K562 (cell line): ENCODE results near the gene FAM219A. TPM values are rescaled to one million over a fixed set of nuclear protein-coding genes. Genes with fewer than 3 reads are reported as not detected.

Source experiments
- ATAC-seq: fragments of 200-7000 bp; cut with Tn5 transposase; 3 replicates; pipeline ENCODE4 v1.9.1; 2020; ENCODE audit warnings: moderate library complexity
- BruUV-seq: library from RNA; stranded (reverse); fragments of 400-500 nt; replicated peaks from 2 replicates; lab custom pipeline; 2021; lab: Mats Ljungman, UMichigan
- CTCF ChIA-PET: fragments of 300-600 bp; formaldehyde crosslinking; extraction: SDS; loops from one replicate; lab custom pipeline; 2021; ENCODE audit warnings: low intra/inter-chr PET ratio; lab: Yijun Ruan, JAX
- POLR2A ChIA-PET: fragments of 300-600, 350-650 bp; sonication (Branson Sonifier 250); formaldehyde crosslinking; extraction: SDS; loops from one replicate; lab custom pipeline; 2021; ENCODE audit warnings: antibody characterized with exemption, inconsistent platforms; lab: Yijun Ruan, JAX
- DNase-seq, 4 experiments: peaks; one replicate each; pipeline versions ENCODE4 v3.0.0 to v3.0.0-alpha.2; 2011 to 2018; ENCODE audit warnings: low spot score in 3 of 4, mixed read lengths in 3 of 4; ENCODE audit errors: extremely low read depth in 1 of 4
- FAIRE-seq: peaks from 2 replicates; lab custom pipeline; 2011; peaks lifted over from hg19 to GRCh38; lab: Jason Lieb, UNC
- H2AFZ ChIP-seq: 2 replicates; pipeline ENCODE4 v1.6.0; 2011; ENCODE audit warnings: low read depth, low read length, control low read depth, inconsistent platforms
- H3K27ac ChIP-seq: fragments of 200-600 bp; 3 replicates; pipeline ENCODE4 v1.8.0; 2011; ENCODE audit warnings: low read depth, mild to moderate bottlenecking, control low read depth, inconsistent platforms, low read length, moderate library complexity, mixed read lengths; ENCODE audit errors: extremely low read depth
- H3K27me3 ChIP-seq, 2 experiments: fragments of 300-600 bp in 1 of 2; 2 replicates in 1 of 2; 3 replicates in 1 of 2; pipeline versions ENCODE4 v1.6.0 to v1.8.0; 2011; ENCODE audit warnings: inconsistent platforms in 2 of 2, low read length in 2 of 2, mild to moderate bottlenecking in 1 of 2, mixed read lengths in 1 of 2, moderate library complexity in 1 of 2; ENCODE audit not compliant: control insufficient read depth in 2 of 2, insufficient read depth in 2 of 2
- H3K36me3 ChIP-seq: fragments of 300-600 bp; 3 replicates; pipeline ENCODE4 v1.8.0; 2011; ENCODE audit warnings: mild to moderate bottlenecking, low read length, inconsistent platforms; ENCODE audit not compliant: control insufficient read depth, insufficient read depth
- H3K4me1 ChIP-seq, 2 experiments: fragments of 200-600 bp in 1 of 2; replicated peaks in 1 of 2; 2 replicates in 1 of 2; 3 replicates in 1 of 2; pipeline versions ENCODE4 v1.5.1 to v1.8.0; 2011; ENCODE audit warnings: inconsistent platforms in 2 of 2, low read length in 2 of 2, mild to moderate bottlenecking in 1 of 2, mixed read lengths in 1 of 2, moderate library complexity in 1 of 2; ENCODE audit not compliant: control insufficient read depth in 2 of 2, insufficient read depth in 2 of 2
- H3K4me2 ChIP-seq: 2 replicates; pipeline ENCODE4 v1.6.1; 2011; ENCODE audit warnings: low read length, control low read depth, inconsistent platforms, mixed read lengths; ENCODE audit not compliant: insufficient read depth
- H3K4me3 ChIP-seq: fragments of 200-600 bp; sonication (generic), shearing (Covaris generic); 2 replicates; pipeline ENCODE4 v1.5.1; 2016; ENCODE audit warnings: control low read depth, inconsistent platforms
- H3K79me2 ChIP-seq: fragments of 200-600 bp; 3 replicates; pipeline ENCODE4 v1.8.0; 2011; ENCODE audit warnings: low read length, inconsistent platforms; ENCODE audit not compliant: control insufficient read depth, insufficient read depth
- H3K9ac ChIP-seq, 2 experiments: 2 replicates each; pipeline versions ENCODE4 v1.6.0 to v1.6.1; 2011; ENCODE audit warnings: low read depth in 2 of 2, low read length in 2 of 2, control low read depth in 1 of 2, inconsistent platforms in 1 of 2, mild to moderate bottlenecking in 1 of 2, mixed read lengths in 1 of 2; ENCODE audit not compliant: insufficient read depth in 1 of 2
- H3K9me1 ChIP-seq: one replicate; pipeline ENCODE4 v1.6.0; 2011; ENCODE audit warnings: inconsistent platforms, mild to moderate bottlenecking, low read length, moderate library complexity; ENCODE audit not compliant: control insufficient read depth, insufficient read depth
- H3K9me3 ChIP-seq: replicated peaks from 2 replicates; pipeline ENCODE4 v1.5.1; 2011; ENCODE audit warnings: low read depth, low read length, inconsistent platforms; ENCODE audit not compliant: control insufficient read depth, insufficient read depth
- H4K20me1 ChIP-seq: replicated peaks from 2 replicates; pipeline ENCODE4 v1.6.1; 2011; ENCODE audit warnings: low read length, inconsistent platforms, mixed read lengths; ENCODE audit not compliant: control insufficient read depth, insufficient read depth
- HBP1 ChIP-seq: fragments of 450-650 bp; formaldehyde crosslinking; IDR thresholded peaks from 2 replicates; pipeline ENCODE4 v1.4.0; 2022; ENCODE audit warnings: missing genetic modification characterization
- SNRNP70 ChIP-seq: fragments of 200-400 bp; formaldehyde crosslinking; optimal IDR thresholded peaks from 2 replicates; pipeline ENCODE3; 2017; ENCODE audit warnings: low read depth, low read length
- SUPT5H ChIP-seq: fragments of 450-650 bp; IDR thresholded peaks from 2 replicates; pipeline ENCODE4 v1.6.1; 2016
- WGBS: fragments of 100-300 bp; shearing (Covaris generic); methylation state at CpG from one replicate; pipeline ENCODE4 v1.1.6; 2016; ENCODE audit warnings: low coverage, mixed read lengths; ENCODE audit not compliant: insufficient coverage; ENCODE audit errors: missing lambda C conversion rate; 5-methylcytosine and 5-hydroxymethylcytosine counted together
- in situ Hi-C: fragments of 300-500 bp; cut with MboI; formaldehyde crosslinking; loops from 4 replicates; pipeline ENCODE4 v1.15.0; 2018; ENCODE audit warnings: inconsistent platforms, mixed read lengths
- intact Hi-C: fragments of 100-400 bp; cut with micrococcal nuclease; formaldehyde crosslinking; loops from 2 replicates; pipeline ENCODE4 v1.14.2; 2022
- polyA plus RNA-seq, 8 experiments: library from polyadenylated mRNA; depleted of rRNA in 4 of 8; stranded (reverse) in 5 of 8; unstranded in 3 of 8; fragments of >200 nt; fragmentation: Nextera tagmentation in 2 of 8; fragmentation: Illumina TruSeq in 1 of 8; extraction: Ambion mirVana in 2 of 8; extraction: Trizol in 1 of 8; gene quantifications; 2 replicates each; pipeline versions ENCODE4 v1.2.1 to v1.2.3, GENCODE V29; 2011 to 2014; ENCODE audit warnings: inconsistent platforms in 1 of 8, missing spikeins in 1 of 8
- total RNA-seq, 7 experiments: library from RNA; depleted of rRNA in 6 of 7; stranded (reverse); fragments of >200 nt in 6 of 7; fragmentation: Illumina TruSeq in 2 of 7; extraction: Trizol in 2 of 7; gene quantifications; 2 replicates each; pipeline versions ENCODE4 v1.2.1 to v1.2.3, GENCODE V29; 2011 to 2021; ENCODE audit warnings: low replicate concordance in 1 of 7
- TF ChIP-seq, protein P1 (sequence below): fragments of 450-650 bp; formaldehyde crosslinking; IDR thresholded peaks from 2 replicates; pipeline ENCODE4 v1.4.0; 2020; ENCODE audit warnings: mild to moderate bottlenecking, moderate library complexity

Gene FAM219A
- total and polyA plus RNA-seq, 9 of the 15 experiments (the other 6 are each of a cell fraction or from before 2014, with no cell fraction given) = 0.63 to 8.6 (median 2.9) TPM

DNA sequence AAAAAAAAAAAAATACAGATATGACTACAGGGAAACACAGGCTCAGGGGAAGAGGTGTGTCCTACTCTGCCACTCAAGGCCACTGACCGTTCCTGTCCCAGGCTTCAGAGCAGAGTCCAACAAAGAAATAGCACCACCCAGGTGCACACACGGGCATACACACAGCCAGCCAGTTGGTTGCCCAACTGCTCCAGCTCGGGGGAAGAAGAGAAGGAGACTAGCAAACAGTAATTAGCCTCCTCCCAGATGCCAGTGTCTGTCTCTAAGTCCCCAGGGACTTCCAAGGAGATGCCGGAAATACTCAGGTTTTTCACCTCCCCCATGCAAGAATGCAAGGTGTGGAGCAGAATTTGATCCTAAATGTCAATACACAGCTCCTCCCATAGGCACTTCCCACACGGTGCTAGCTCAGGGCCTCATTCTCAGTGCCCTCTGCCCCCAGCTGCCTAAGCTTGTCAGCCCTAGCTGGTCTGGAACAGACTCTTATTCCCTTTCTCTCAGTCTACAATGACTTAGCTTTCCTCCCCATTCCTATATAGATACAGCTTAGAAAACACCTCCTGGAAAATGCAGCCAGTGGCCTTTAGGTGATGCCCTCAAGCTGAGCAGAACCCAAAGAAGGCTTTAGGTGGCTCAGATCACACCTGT, 83.3 kb downstream of the FAM219A start:
- FAIRE-seq (no peak), DNase-seq (no peak), ATAC-seq (no peak)
- Histone ChIP-seq H3K4me3 (no peak overlapping the region), H3K27ac (no peak overlapping the region), H3K9me3 (no peaks in the 10 kb centered on the region), H3K4me2 (no peak overlapping the region), H3K4me1 (peaks cover 1 to 25% of the 10 kb centered on the region in 2 experiments; a peak in 4 of 5 replicates), H3K79me2 (no peaks in the 10 kb centered on the region), H3K9me1 (no peaks in the 10 kb centered on the region), H2AFZ (no peak overlapping the region), H3K27me3 (no peaks in the 10 kb centered on the region), H3K36me3 (no peaks in the 10 kb centered on the region), H4K20me1 (no peaks in the 10 kb centered on the region), H3K9ac (no peak overlapping the region)
- in situ Hi-C loops = no loop called here
- CTCF ChIA-PET = no interaction called here
- 25% methylated on average over 5 of the region's 5 CpGs for WGBS
- POLR2A ChIA-PET = no interaction called here
- intact Hi-C loops = no loop called here
- BruUV-seq = no TSS peak
- no peak for TF ChIP-seq SNRNP70
- TF ChIP-seq SUPT5H = no peak
- TF ChIP-seq HBP1 = no peak
- TF ChIP-seq, protein P1, sequence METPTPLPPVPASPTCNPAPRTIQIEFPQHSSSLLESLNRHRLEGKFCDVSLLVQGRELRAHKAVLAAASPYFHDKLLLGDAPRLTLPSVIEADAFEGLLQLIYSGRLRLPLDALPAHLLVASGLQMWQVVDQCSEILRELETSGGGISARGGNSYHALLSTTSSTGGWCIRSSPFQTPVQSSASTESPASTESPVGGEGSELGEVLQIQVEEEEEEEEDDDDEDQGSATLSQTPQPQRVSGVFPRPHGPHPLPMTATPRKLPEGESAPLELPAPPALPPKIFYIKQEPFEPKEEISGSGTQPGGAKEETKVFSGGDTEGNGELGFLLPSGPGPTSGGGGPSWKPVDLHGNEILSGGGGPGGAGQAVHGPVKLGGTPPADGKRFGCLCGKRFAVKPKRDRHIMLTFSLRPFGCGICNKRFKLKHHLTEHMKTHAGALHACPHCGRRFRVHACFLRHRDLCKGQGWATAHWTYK = no peak
